ENCODE results near the gene PBX4. TPM values are rescaled to one million over a fixed set of nuclear protein-coding genes. Genes with fewer than 3 reads are reported as not detected.

PBX4 gene
- total RNA-seq, 4 donors from 2014 or later = 1.6 to 4.0 (median 2.4) TPM

GRCh38 chr19:19539698-19540063 lies 78.8 kb downstream of the PBX4 start:
- no peak for TF ChIP-seq CTCF (IDR thresholded peaks at IDR 0.05; ENCODE audit: low read depth)

- no peak for TF ChIP-seq CTCF (IDR thresholded peaks at IDR 0.05; ENCODE audit: low read depth)
These were observed 79.7 kb downstream of the PBX4 start for GRCh38 chr19:19538785-19539166.

- TF ChIP-seq CTCF (IDR thresholded peaks at IDR 0.05; ENCODE audit: low read depth) = no peak
These were observed 80.3 kb downstream of the PBX4 start, which contains the start of gene CILP2 for GRCh38 chr19:19538061-19538784. Gene CILP2, plus strand, starts transcription at chr19:19538265. Its CDS starts 85 bp downstream, at chr19:19538350.

GRCh38 chr19:19537075-19538048 lies 81.1 kb downstream of the PBX4 start:
- no peak for TF ChIP-seq CTCF (IDR thresholded peaks at IDR 0.05; ENCODE audit: low read depth)

- TF ChIP-seq CTCF (IDR thresholded peaks at IDR 0.05; ENCODE audit: low read depth) = no peak
These were observed 82.9 kb downstream of the PBX4 start for GRCh38 chr19:19535311-19536191.

- TF ChIP-seq CTCF (IDR thresholded peaks at IDR 0.05; ENCODE audit: low read depth) = no peak
These were observed 83.8 kb downstream of the PBX4 start for GRCh38 chr19:19534556-19535265.

All from subcutaneous adipose tissue (tissue), 4 donors.